IMR-90 (cell line): ENCODE results near the gene RAB18. TPM values are rescaled to one million over a fixed set of nuclear protein-coding genes. Genes with fewer than 3 reads are reported as not detected.

Experiments used
- ATAC-seq: fragments of 200-7000 bp; cut with Tn5 transposase; 2 replicates; pipeline ENCODE4 v1.9.1; 2020; ENCODE audit warnings: low read depth, mild to moderate bottlenecking, moderate library complexity
- BruUV-seq: library from RNA; stranded (reverse); fragments of 400-500 nt; replicated peaks from 2 replicates; lab custom pipeline; 2021; lab: Mats Ljungman, UMichigan
- CTCF ChIA-PET: fragments of 300-600 bp; formaldehyde crosslinking; extraction: SDS; loops from one replicate; lab custom pipeline; 2021; ENCODE audit warnings: antibody characterized with exemption; lab: Yijun Ruan, JAX
- POLR2A ChIA-PET: fragments of 300-600 bp; sonication (Branson Sonifier 250); formaldehyde crosslinking; loops from one replicate; lab custom pipeline; 2022; ENCODE audit warnings: antibody characterized with exemption; ENCODE audit not compliant: unreplicated experiment; lab: Charles Lee
- DNase-seq: peaks from one replicate; pipeline ENCODE4 v3.0.0; 2013
- H2AFZ ChIP-seq: replicated peaks from 2 replicates; pipeline ENCODE3; 2013; ENCODE audit warnings: low read length, mild to moderate bottlenecking; ENCODE audit not compliant: poor library complexity
- H2AK5ac ChIP-seq: 2 replicates; pipeline ENCODE4 v1.6.1; 2013; ENCODE audit warnings: low read depth, low read length, inconsistent platforms
- H2AK9ac ChIP-seq: replicated peaks from 2 replicates; pipeline ENCODE3; 2013; ENCODE audit warnings: mild to moderate bottlenecking, low read depth, low read length, moderate library complexity; ENCODE audit not compliant: poor library complexity
- H2BK120ac ChIP-seq: 2 replicates; pipeline ENCODE4 v1.6.1; 2013; ENCODE audit warnings: low read depth, low read length, inconsistent platforms
- H2BK15ac ChIP-seq: 3 replicates; pipeline ENCODE4 v1.6.1; 2013; ENCODE audit warnings: low read depth, low read length, inconsistent platforms
- H2BK20ac ChIP-seq: 2 replicates; pipeline ENCODE4 v1.6.1; 2013; ENCODE audit warnings: low read depth, mild to moderate bottlenecking, inconsistent platforms, low read length, moderate library complexity
- H2BK5ac ChIP-seq: 2 replicates; pipeline ENCODE4 v1.6.1; 2013; ENCODE audit warnings: mild to moderate bottlenecking, low read depth, low read length, inconsistent platforms; ENCODE audit not compliant: poor library complexity, severe bottlenecking
- H3K14ac ChIP-seq: replicated peaks from 2 replicates; pipeline ENCODE4 v1.6.1; 2013; ENCODE audit warnings: low read depth, low read length, inconsistent platforms
- H3K18ac ChIP-seq: 2 replicates; pipeline ENCODE4 v1.6.1; 2013; ENCODE audit warnings: low read depth, low read length, control low read depth
- H3K23ac ChIP-seq: 2 replicates; pipeline ENCODE4 v1.6.1; 2013; ENCODE audit warnings: low read depth, low read length, inconsistent platforms
- H3K27ac ChIP-seq: 2 replicates; pipeline ENCODE4 v1.5.1; 2013; ENCODE audit warnings: mild to moderate bottlenecking, control low read depth, low read length; ENCODE audit not compliant: insufficient read depth
- H3K27me3 ChIP-seq: 2 replicates; pipeline ENCODE4 v1.6.1; 2013; ENCODE audit warnings: low read length; ENCODE audit not compliant: control insufficient read depth, insufficient read depth
- H3K36me3 ChIP-seq: 2 replicates; pipeline ENCODE4 v1.6.1; 2013; ENCODE audit warnings: low read length, mixed read lengths; ENCODE audit not compliant: control insufficient read depth, insufficient read depth
- H3K4ac ChIP-seq: 2 replicates; pipeline ENCODE4 v1.6.1; 2013; ENCODE audit warnings: low read depth, low read length, inconsistent platforms
- H3K4me1 ChIP-seq: 2 replicates; pipeline ENCODE4 v1.6.1; 2013; ENCODE audit warnings: low read length, mixed read lengths; ENCODE audit not compliant: control insufficient read depth, insufficient read depth
- H3K4me2 ChIP-seq: 2 replicates; pipeline ENCODE4 v1.6.1; 2013; ENCODE audit warnings: low read depth, mild to moderate bottlenecking, control low read depth, low read length, moderate library complexity
- H3K4me3 ChIP-seq: 2 replicates; pipeline ENCODE4 v1.5.1; 2013; ENCODE audit warnings: low read depth, mild to moderate bottlenecking, control low read depth, low read length, moderate library complexity; ENCODE audit not compliant: insufficient read depth
- H3K56ac ChIP-seq: 2 replicates; pipeline ENCODE4 v1.6.1; 2013; ENCODE audit warnings: low read length, inconsistent platforms; ENCODE audit not compliant: insufficient read depth; ENCODE audit errors: extremely low read depth
- H3K79me1 ChIP-seq, 2 experiments: 2 replicates each; pipeline ENCODE4 v1.6.1; 2013; ENCODE audit warnings: low read length in 2 of 2, inconsistent platforms in 1 of 2, low read depth in 1 of 2
- H3K9ac ChIP-seq: 2 replicates; pipeline ENCODE4 v1.6.1; 2013; ENCODE audit warnings: low read depth, low read length, control low read depth
- H3K9me1 ChIP-seq: 2 replicates; pipeline ENCODE4 v1.6.1; 2013; ENCODE audit warnings: low read length, inconsistent platforms; ENCODE audit not compliant: insufficient read depth
- H3K9me3 ChIP-seq: 2 replicates; pipeline ENCODE4 v1.6.1; 2013; ENCODE audit warnings: low read length; ENCODE audit not compliant: control insufficient read depth, insufficient read depth
- H4K20me1 ChIP-seq: 2 replicates; pipeline ENCODE4 v1.6.1; 2013; ENCODE audit warnings: low read length, inconsistent platforms; ENCODE audit not compliant: insufficient read depth
- H4K5ac ChIP-seq: 2 replicates; pipeline ENCODE4 v1.6.1; 2013; ENCODE audit warnings: mild to moderate bottlenecking, low read depth, low read length, control low read depth
- H4K8ac ChIP-seq, 2 experiments: 2 replicates each; pipeline ENCODE4 v1.6.1; 2013; ENCODE audit warnings: low read depth in 2 of 2, low read length in 2 of 2, control low read depth in 1 of 2, inconsistent platforms in 1 of 2
- H4K91ac ChIP-seq: 2 replicates; pipeline ENCODE4 v1.6.1; 2013; ENCODE audit warnings: low read depth, low read length, inconsistent platforms; ENCODE audit not compliant: insufficient read depth
- CEBPB ChIP-seq: IDR thresholded peaks from 2 replicates; pipeline ENCODE4 v1.6.1; 2012; ENCODE audit warnings: low read depth, low read length, improper control_type of control experiment
- FOS ChIP-seq: fragments of 150-350 bp; IDR thresholded peaks from 2 replicates; pipeline ENCODE4 v1.6.1; 2016; ENCODE audit warnings: low read depth, low read length
- MAZ ChIP-seq: IDR thresholded peaks from 2 replicates; pipeline ENCODE4 v1.6.1; 2012; ENCODE audit warnings: low read depth, mild to moderate bottlenecking, low read length, improper control_type of control experiment, moderate library complexity, borderline replicate concordance
- MXI1 ChIP-seq: IDR thresholded peaks from 2 replicates; pipeline ENCODE4 v1.6.1; 2012; ENCODE audit warnings: low read depth, mild to moderate bottlenecking, low read length, moderate library complexity, borderline replicate concordance
- NFE2L2 ChIP-seq: fragments of 150-350 bp; IDR thresholded peaks from 2 replicates; pipeline ENCODE4 v1.6.1; 2016; ENCODE audit warnings: low read depth, mild to moderate bottlenecking, low read length
- POLR2A ChIP-seq: IDR thresholded peaks from 2 replicates; pipeline ENCODE4 v1.6.1; 2012; ENCODE audit warnings: mild to moderate bottlenecking, low read depth, low read length
- RCOR1 ChIP-seq: IDR thresholded peaks from 2 replicates; pipeline ENCODE4 v1.6.1; 2012; ENCODE audit warnings: mild to moderate bottlenecking, low read length, improper control_type of control experiment; ENCODE audit not compliant: insufficient replicate concordance
- WGBS, 2 experiments: methylation state at CpG; one replicate each; pipeline versions ENCODE4 v1.1.5 to v1.1.7; 2013; ENCODE audit warnings: missing lambda C conversion rate in 2 of 2; ENCODE audit not compliant: insufficient read length in 1 of 2; ENCODE audit errors: extremely low coverage in 2 of 2; 5-methylcytosine and 5-hydroxymethylcytosine counted together
- dilution Hi-C: fragments of 300-500 bp; cut with HindIII; formaldehyde crosslinking; loops from one replicate; pipeline ENCODE4 v1.14.3; 2018; ENCODE audit warnings: low sequenced_read_pairs; ENCODE audit not compliant: unreplicated experiment
- in situ Hi-C: fragments of 300-500 bp; cut with MboI; formaldehyde crosslinking; loops from 3 replicates; pipeline ENCODE4 v1.14.3; 2019; ENCODE audit warnings: low sequenced_read_pairs, inconsistent platforms, mixed read lengths
- intact Hi-C: fragments of 100-400 bp; cut with micrococcal nuclease; formaldehyde crosslinking; loops from 2 replicates; pipeline ENCODE4 v1.10.0; 2022
- polyA plus RNA-seq, 3 experiments: library from polyadenylated mRNA; depleted of rRNA; stranded (reverse); fragments of >200 nt; gene quantifications; 2 replicates each; pipeline ENCODE4 v1.2.3, GENCODE V29; 2012; ENCODE audit warnings: low replicate concordance in 1 of 3
- total RNA-seq: library from RNA; depleted of rRNA; stranded (reverse); fragments of >200 nt; gene quantifications from 2 replicates; pipeline ENCODE4 v1.2.3, GENCODE V29; 2012
- TF ChIP-seq, protein P1 (sequence below): fragments of 150-350 bp; IDR thresholded peaks from 2 replicates; pipeline ENCODE4 v1.6.1; 2016; ENCODE audit warnings: low read depth, mild to moderate bottlenecking, low read length, moderate library complexity, borderline replicate concordance
- TF ChIP-seq, protein P2 (sequence below): conservative IDR thresholded peaks from 2 replicates; pipeline ENCODE4 v1.5.1; 2012; ENCODE audit warnings: mild to moderate bottlenecking, low read depth, low read length, improper control_type of control experiment
- TF ChIP-seq, protein P3 (sequence below): fragments of 150-350 bp; IDR thresholded peaks from 2 replicates; pipeline ENCODE4 v1.6.1; 2017; ENCODE audit warnings: mild to moderate bottlenecking, antibody characterized with exemption, low read length, low read depth

Gene RAB18
- total and polyA plus RNA-seq, 2 of the 4 experiments (the other 2 are of a cell fraction): 17.6 to 38.8 TPM

DNA sequence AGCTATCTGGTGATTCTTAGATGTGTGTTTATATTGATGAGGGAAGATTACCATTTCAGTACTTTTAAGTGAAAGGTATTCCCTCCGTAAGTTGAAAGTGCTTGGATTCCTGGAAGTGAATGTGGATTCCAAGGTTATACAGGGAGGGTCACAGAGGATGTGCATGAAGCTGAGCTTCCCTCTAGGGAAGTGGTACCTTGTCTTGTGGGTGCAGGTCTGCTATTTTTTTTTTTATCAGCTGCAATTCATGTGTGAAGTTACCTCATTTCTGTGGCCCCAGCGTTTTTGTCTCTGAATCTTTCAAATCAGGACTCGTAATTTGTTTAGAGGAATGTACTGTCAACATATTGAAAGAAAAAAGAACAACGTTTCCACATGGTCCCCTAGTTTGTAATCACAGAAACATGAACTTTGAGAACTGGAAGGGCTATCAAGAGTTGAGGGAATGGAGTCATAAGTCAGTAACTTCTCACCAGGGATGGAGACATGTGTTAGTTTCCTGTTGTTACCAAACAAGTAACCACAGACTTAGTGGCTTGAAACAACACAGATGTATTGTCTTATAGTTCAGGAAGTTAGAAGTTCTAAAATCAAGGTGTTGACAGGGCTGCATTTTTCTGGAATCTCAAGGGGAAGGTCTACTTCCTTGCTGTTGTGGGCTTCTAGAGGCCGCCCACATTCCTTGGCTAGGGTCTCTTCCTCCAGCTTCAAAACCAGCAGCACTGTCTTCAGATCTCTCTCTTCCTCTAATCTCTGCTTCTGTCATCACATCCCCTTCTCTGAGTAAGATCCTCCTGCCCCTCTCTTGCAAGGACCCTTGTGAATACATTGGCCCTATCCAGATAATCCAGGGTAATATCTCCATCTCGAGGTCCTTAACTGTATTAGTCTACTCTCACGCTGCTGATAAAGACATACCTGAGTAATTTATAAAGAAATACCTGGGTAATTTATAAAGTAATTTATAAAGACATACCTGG is 64.4 kb downstream of the RAB18 start (continued):
- no peak for TF ChIP-seq NFE2L2
- no peak for TF ChIP-seq FOS

DNA sequence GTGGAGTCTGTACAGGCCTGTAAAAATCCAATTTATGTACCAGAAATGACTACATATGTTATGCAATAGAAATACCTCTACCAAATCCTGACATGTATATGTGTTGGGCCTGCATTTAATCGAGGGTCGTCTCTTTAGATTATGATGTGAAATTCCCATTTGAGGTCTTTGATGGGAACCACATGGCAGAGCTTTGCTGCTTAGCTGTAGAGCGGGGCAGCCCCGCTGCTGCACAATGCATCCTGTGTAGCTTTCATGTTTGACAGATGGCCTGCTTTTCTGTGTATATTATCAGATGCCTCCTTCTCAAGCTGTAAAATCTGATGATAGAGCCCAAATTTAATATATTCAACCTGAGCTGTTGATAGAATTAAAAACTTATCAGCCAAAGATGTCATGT is 65.8 kb downstream of the RAB18 start:
- Histone ChIP-seq H2BK5ac (no peak overlapping the region), H3K36me3 (no peaks in the 10 kb centered on the region), H4K20me1 (no peaks in the 10 kb centered on the region), H3K27ac (no peak overlapping the region), H4K91ac (no peak overlapping the region), H3K9me1 (no peaks in the 10 kb centered on the region), H2BK20ac (no peak overlapping the region), H3K18ac (no peak overlapping the region), H2AFZ (no peak overlapping the region), H3K9me3 (no peaks in the 10 kb centered on the region), H3K79me1 (no peaks in the 10 kb centered on the region), H2BK120ac (no peak overlapping the region), H4K5ac (no peak overlapping the region), H4K8ac (no peak overlapping the region), H3K23ac (no peak overlapping the region), H3K27me3 (no peaks in the 10 kb centered on the region), H3K4me3 (no peak overlapping the region), H2AK5ac (no peak overlapping the region), H3K4me2 (no peak overlapping the region), H2AK9ac (no peak overlapping the region), H3K56ac (no peak overlapping the region), H3K4me1 (no peaks in the 10 kb centered on the region), H3K4ac (no peak overlapping the region), H2BK15ac (no peak overlapping the region), H3K9ac (no peak overlapping the region), H3K14ac (no peak overlapping the region)
- dilution Hi-C loops (no loop called here), intact Hi-C loops (no loop called here), in situ Hi-C loops (no loop called here)
- CTCF ChIA-PET: no interaction called here
- TF ChIP-seq, protein P1, sequence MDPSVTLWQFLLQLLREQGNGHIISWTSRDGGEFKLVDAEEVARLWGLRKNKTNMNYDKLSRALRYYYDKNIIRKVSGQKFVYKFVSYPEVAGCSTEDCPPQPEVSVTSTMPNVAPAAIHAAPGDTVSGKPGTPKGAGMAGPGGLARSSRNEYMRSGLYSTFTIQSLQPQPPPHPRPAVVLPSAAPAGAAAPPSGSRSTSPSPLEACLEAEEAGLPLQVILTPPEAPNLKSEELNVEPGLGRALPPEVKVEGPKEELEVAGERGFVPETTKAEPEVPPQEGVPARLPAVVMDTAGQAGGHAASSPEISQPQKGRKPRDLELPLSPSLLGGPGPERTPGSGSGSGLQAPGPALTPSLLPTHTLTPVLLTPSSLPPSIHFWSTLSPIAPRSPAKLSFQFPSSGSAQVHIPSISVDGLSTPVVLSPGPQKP: no peak
- TF ChIP-seq, protein P2, sequence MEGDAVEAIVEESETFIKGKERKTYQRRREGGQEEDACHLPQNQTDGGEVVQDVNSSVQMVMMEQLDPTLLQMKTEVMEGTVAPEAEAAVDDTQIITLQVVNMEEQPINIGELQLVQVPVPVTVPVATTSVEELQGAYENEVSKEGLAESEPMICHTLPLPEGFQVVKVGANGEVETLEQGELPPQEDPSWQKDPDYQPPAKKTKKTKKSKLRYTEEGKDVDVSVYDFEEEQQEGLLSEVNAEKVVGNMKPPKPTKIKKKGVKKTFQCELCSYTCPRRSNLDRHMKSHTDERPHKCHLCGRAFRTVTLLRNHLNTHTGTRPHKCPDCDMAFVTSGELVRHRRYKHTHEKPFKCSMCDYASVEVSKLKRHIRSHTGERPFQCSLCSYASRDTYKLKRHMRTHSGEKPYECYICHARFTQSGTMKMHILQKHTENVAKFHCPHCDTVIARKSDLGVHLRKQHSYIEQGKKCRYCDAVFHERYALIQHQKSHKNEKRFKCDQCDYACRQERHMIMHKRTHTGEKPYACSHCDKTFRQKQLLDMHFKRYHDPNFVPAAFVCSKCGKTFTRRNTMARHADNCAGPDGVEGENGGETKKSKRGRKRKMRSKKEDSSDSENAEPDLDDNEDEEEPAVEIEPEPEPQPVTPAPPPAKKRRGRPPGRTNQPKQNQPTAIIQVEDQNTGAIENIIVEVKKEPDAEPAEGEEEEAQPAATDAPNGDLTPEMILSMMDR: no peak
- TF ChIP-seq MAZ (no peak), POLR2A (no peak), CEBPB (no peak), FOS (no peak), MXI1 (no peak), RCOR1 (no peak), NFE2L2 (no peak)
- TF ChIP-seq, protein P3, sequence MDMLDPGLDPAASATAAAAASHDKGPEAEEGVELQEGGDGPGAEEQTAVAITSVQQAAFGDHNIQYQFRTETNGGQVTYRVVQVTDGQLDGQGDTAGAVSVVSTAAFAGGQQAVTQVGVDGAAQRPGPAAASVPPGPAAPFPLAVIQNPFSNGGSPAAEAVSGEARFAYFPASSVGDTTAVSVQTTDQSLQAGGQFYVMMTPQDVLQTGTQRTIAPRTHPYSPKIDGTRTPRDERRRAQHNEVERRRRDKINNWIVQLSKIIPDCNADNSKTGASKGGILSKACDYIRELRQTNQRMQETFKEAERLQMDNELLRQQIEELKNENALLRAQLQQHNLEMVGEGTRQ: no peak
- DNase-seq: no peak
- BruUV-seq: no TSS peak
- no CpG with 5 or more reads among the region's 4 CpGs for WGBS, 2 experiments
- POLR2A ChIA-PET: interaction anchor here (0.6 kb wide), 1 partner anchor 110 kb away, joined by 11 read pairs; no protein-coding TSS in a partner anchor
- ATAC-seq: no peak
